Activated T-helper 1 cell treated with anti-CD3 and anti-CD28 coated beads, Interleukin-2, amount 50 U/mL, for 16 hours (primary cell): ENCODE measurements around the gene RFFL.
A peak's percentile ranks its signal among the peaks of the same experiment; 100 is the strongest.
"Not testable (repeated sequence)": the region's sequence is repeated elsewhere in the genome, so short reads cannot be mapped to it uniquely, and the experiment has no call there.

ENCODE experiments used
- DNase-seq, 2 donors: peaks; one replicate each; pipeline ENCODE4 v3.0.0-alpha.2; 2020; ENCODE audit warnings: low read depth in 1 of 2, low spot score in 1 of 2

Gene RFFL

GRCh38 chr17:35011671-35012216 is 51.8 kb downstream of the RFFL start:
- no peak for DNase-seq

- no peak for DNase-seq
Measured at GRCh38 chr17:35010093-35010492, 53.4 kb downstream of the RFFL start.

GRCh38 chr17:35006961-35007360 is 56.5 kb downstream of the RFFL start:
- DNase-seq: no peak

- DNase-seq: no peak
Measured at GRCh38 chr17:35006345-35006744, 57.2 kb downstream of the RFFL start.

GRCh38 chr17:35003778-35004177 is 59.7 kb downstream of the RFFL start:
- no peak for DNase-seq

GRCh38 chr17:35002876-35003551 is 60.5 kb downstream of the RFFL start:
- no peak for DNase-seq

- no peak for DNase-seq
Measured at GRCh38 chr17:35001549-35001948, 62.0 kb downstream of the RFFL start.

GRCh38 chr17:35000965-35001364 is 62.5 kb downstream of the RFFL start:
- DNase-seq: not testable (repeated sequence)

GRCh38 chr17:34999456-34999855 is 64.1 kb downstream of the RFFL start:
- DNase-seq: no peak

GRCh38 chr17:34998205-34998604 is 65.3 kb downstream of the RFFL start:
- peak; percentile 60 to 61 for DNase-seq

- DNase-seq: no peak
Measured at GRCh38 chr17:34997355-34997862, 66.1 kb downstream of the RFFL start.

- no peak for DNase-seq
Measured at GRCh38 chr17:34996422-34997285, 66.9 kb downstream of the RFFL start.

GRCh38 chr17:34993031-34993430 is 70.5 kb downstream of the RFFL start:
- DNase-seq: no peak

GRCh38 chr17:34991606-34992005 is 71.9 kb downstream of the RFFL start:
- DNase-seq: no peak

GRCh38 chr17:34990921-34991365 is 72.6 kb downstream of the RFFL start:
- DNase-seq: no peak

- no peak for DNase-seq
Measured at GRCh38 chr17:34989473-34989872, 74.0 kb downstream of the RFFL start.

GRCh38 chr17:34988644-34989043 is 74.9 kb downstream of the RFFL start:
- no peak for DNase-seq

- no peak for DNase-seq
Measured at GRCh38 chr17:34987232-34987631, 76.3 kb downstream of the RFFL start.

- no peak for DNase-seq
Measured at GRCh38 chr17:34981538-34982241, 81.8 kb downstream of the RFFL start.

GRCh38 chr17:34980681-34981537 is 82.6 kb downstream of the RFFL start:
- peak; percentile 43 to 66 for DNase-seq
